ENCODE measurements around the gene GNAQ. TPM values are rescaled to one million over a fixed set of nuclear protein-coding genes. Genes with fewer than 3 reads are reported as not detected.
"Not testable (repeated sequence)": the region's sequence is repeated elsewhere in the genome, so short reads cannot be mapped to it uniquely, and the experiment has no call there.

Gene GNAQ
- total and polyA plus RNA-seq, 2 experiments from 2014 or later, result 21.1 to 43.1 TPM

DNA sequence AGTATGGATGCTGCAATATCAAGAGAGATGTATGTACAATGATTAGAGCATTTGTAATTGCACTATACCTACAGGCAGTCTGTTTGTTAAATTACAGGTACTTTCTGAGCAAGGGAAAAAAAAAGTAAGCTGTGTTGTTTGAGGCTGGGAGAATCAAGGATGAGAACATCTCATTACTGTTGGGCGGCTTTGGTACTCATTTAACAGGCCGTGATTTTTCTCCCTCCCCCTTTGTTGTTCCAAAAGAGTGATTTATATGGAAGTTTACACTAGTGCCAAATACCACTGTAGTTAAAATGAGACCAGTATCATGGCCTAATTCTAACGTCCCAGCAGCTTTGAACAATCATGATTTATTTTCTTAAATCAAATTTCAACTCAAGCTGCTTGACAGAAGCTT is 312.3 kb downstream of the GNAQ start:
- peaks cover 3% of the 10 kb centered on the region for H3K27me3 Mint-ChIP-seq (ENCODE audit: insufficient read depth, low read depth, poor library complexity)
- peaks cover 66% of the 10 kb centered on the region for H3K4me1 ChIP-seq (ENCODE audit: insufficient read depth)
- H2AFZ ChIP-seq, result no peak overlapping the region
- no peak overlapping the region for H3K27ac ChIP-seq (ENCODE audit: low read depth)
- DNase-seq (ENCODE audit: low spot score), result no peak
- no peak overlapping the region for H3K4me3 Mint-ChIP-seq
- peak overlapping the region; percentile 88 for H3K27ac Mint-ChIP-seq
- no peaks in the 10 kb centered on the region for H3K79me2 ChIP-seq (replicated peaks; ENCODE audit: insufficient read depth)
- H3F3A ChIP-seq (replicated peaks; ENCODE audit: low read depth), result no peaks in the 10 kb centered on the region
- H3K4me1 Mint-ChIP-seq, result peaks cover 61% of the 10 kb centered on the region
- no peaks in the 10 kb centered on the region for H3K9me3 Mint-ChIP-seq
- H3K9me2 ChIP-seq (ENCODE audit: insufficient read depth), result no peaks in the 10 kb centered on the region; the same call in 1 of the 2 replicates
- TF ChIP-seq ZNF331 (CRISPR knock-in tag; IDR thresholded peaks at IDR 0.05; ENCODE audit: low read depth) (no peak), EZH2 (IDR thresholded peaks at IDR 0.05; ENCODE audit: low read depth, unreplicated experiment) (no peak)
- TF ChIP-seq, protein P1, sequence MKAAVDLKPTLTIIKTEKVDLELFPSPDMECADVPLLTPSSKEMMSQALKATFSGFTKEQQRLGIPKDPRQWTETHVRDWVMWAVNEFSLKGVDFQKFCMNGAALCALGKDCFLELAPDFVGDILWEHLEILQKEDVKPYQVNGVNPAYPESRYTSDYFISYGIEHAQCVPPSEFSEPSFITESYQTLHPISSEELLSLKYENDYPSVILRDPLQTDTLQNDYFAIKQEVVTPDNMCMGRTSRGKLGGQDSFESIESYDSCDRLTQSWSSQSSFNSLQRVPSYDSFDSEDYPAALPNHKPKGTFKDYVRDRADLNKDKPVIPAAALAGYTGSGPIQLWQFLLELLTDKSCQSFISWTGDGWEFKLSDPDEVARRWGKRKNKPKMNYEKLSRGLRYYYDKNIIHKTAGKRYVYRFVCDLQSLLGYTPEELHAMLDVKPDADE (IDR thresholded peaks at IDR 0.05), result no peak
- no peaks in the 10 kb centered on the region for H3K27me3 ChIP-seq (ENCODE audit: insufficient read depth)
- no peaks in the 10 kb centered on the region; the same call in 1 of the 2 replicates for H3K36me3 ChIP-seq (ENCODE audit: insufficient read depth)
- H4K20me1 ChIP-seq (replicated peaks; ENCODE audit: insufficient read depth), result no peaks in the 10 kb centered on the region
- no peak for ATAC-seq
- peak overlapping the region; percentile 28 for H3K4me2 ChIP-seq
- H3K36me3 Mint-ChIP-seq (ENCODE audit: low read depth), result peaks cover 15% of the 10 kb centered on the region
- H3K4me3 ChIP-seq, result no peak overlapping the region

DNA sequence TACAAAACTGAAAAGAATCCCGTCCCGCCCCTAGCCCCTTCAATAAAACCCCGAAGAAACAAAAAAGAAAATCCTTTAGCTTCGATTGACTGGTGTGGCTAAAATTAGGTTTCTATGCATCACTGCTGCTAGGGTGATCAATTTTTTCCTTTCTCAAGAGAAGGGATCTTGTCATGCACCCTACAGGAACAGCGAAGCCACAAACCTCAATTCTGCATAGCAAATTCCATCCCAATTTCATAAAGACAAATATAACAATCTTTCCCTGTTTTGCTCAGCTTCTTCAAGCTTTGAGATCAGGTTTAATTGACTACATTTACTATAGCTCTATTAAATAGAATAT is 313.3 kb downstream of the GNAQ start:
- Mint-ChIP-seq H3K27ac (peak overlapping the region; percentile 97), H3K4me3 (0 out of 3 replicates have a peak overlapping the region, but pooled peaks have one; percentile 12), H3K4me1 (peaks cover 64% of the 10 kb centered on the region)
- not testable (repeated sequence) for H4K20me1 ChIP-seq (replicated peaks; ENCODE audit: insufficient read depth); DNase-seq (ENCODE audit: low spot score); H3K79me2 ChIP-seq (replicated peaks; ENCODE audit: insufficient read depth); H3K9me3 Mint-ChIP-seq; H3K36me3 Mint-ChIP-seq (ENCODE audit: low read depth); H3K27me3 ChIP-seq (ENCODE audit: insufficient read depth); H3K27me3 Mint-ChIP-seq (ENCODE audit: insufficient read depth, low read depth, poor library complexity); H3F3A ChIP-seq (replicated peaks; ENCODE audit: low read depth); H2AFZ ChIP-seq; H3K36me3 ChIP-seq (ENCODE audit: insufficient read depth); H3K9me2 ChIP-seq (ENCODE audit: insufficient read depth); ATAC-seq
- Histone ChIP-seq H3K4me3 (peak overlapping the region; percentile 24; the same call in 1 of the 2 replicates), H3K27ac (ENCODE audit: low read depth) (peak overlapping the region; percentile 89), H3K4me2 (peak overlapping the region; percentile 37), H3K4me1 (ENCODE audit: insufficient read depth) (peaks cover 74% of the 10 kb centered on the region)

DNA sequence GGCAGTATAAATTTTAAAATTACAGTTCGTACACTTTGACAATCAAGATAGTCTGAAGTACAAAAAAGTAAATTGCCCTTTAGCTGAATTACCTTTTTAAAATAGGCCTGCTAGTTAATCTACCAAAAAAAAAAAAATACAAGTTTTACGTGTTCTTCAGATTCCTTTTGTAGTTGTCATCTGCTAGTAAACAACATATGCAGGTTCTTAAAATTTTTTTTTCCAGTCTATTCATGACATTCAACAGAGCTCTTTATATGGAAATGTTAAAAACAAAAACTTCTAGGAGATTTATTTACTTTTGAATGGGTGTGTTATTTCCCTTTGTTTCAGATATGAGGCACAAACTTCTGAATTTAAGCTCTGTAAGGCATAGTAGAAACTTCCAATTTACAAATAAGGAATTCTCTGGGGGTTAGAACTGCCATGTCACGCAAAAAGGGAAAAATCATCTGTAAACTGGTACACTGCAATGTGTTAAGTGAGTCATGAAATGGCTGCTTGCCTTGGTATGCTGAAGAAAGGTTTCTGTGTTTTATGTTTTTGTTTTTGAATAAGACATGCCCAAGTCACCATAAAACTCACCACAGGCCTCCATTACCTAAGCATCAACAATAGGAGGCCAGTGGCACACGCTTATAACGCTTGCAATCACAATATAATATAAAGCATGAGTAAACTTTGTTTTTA is 313.9 kb downstream of the GNAQ start:
- H3K9me3 Mint-ChIP-seq; H4K20me1 ChIP-seq (replicated peaks; ENCODE audit: insufficient read depth); H3K27me3 ChIP-seq (ENCODE audit: insufficient read depth); H3K36me3 ChIP-seq (ENCODE audit: insufficient read depth); H3F3A ChIP-seq (replicated peaks; ENCODE audit: low read depth); H3K79me2 ChIP-seq (replicated peaks; ENCODE audit: insufficient read depth); DNase-seq (ENCODE audit: low spot score); H3K27me3 Mint-ChIP-seq (ENCODE audit: insufficient read depth, low read depth, poor library complexity); H3K36me3 Mint-ChIP-seq (ENCODE audit: low read depth); H2AFZ ChIP-seq; H3K9me2 ChIP-seq (ENCODE audit: insufficient read depth): not testable (repeated sequence)
- Histone ChIP-seq H3K27ac (ENCODE audit: low read depth) (peak overlapping the region; percentile 89), H3K4me1 (ENCODE audit: insufficient read depth) (peaks cover 74% of the 10 kb centered on the region), H3K4me2 (peak overlapping the region; percentile 37), H3K4me3 (peak overlapping the region; percentile 24; the same call in 1 of the 2 replicates)
- H3K27ac Mint-ChIP-seq, result peak overlapping the region; percentile 97
- H3K4me3 Mint-ChIP-seq, result peak overlapping the region; percentile 12; the same call in 2 of the 3 replicates
- peaks cover 67% of the 10 kb centered on the region for H3K4me1 Mint-ChIP-seq
- peak; percentile 39 for ATAC-seq
